Immature natural killer cell (primary cell): ENCODE results near the gene PWWP2B. TPM values are rescaled to one million over a fixed set of nuclear protein-coding genes. Genes with fewer than 3 reads are reported as not detected.

Experiments used
- DNase-seq, 3 donors: peaks; one replicate each; pipeline ENCODE4 v3.0.0; 2022; ENCODE audit warnings: mixed read lengths in 1 of 3
- H3K27ac Mint-ChIP-seq, 6 donors: one replicate each; pipeline ENCODE4 v1.8.0; 2020; ENCODE audit warnings: mixed read lengths in 6 of 6, mild to moderate bottlenecking in 5 of 6, inconsistent platforms in 4 of 6, moderate library complexity in 3 of 6
- H3K27me3 Mint-ChIP-seq, 3 donors: one replicate each; pipeline ENCODE4 v1.8.0; 2020 to 2021; ENCODE audit warnings: low read depth in 3 of 3, mild to moderate bottlenecking in 3 of 3, mixed read lengths in 3 of 3, moderate library complexity in 3 of 3, inconsistent platforms in 1 of 3
- H3K36me3 Mint-ChIP-seq, 3 donors: one replicate each; pipeline ENCODE4 v1.8.0; 2020; ENCODE audit warnings: mixed read lengths in 3 of 3, inconsistent platforms in 2 of 3, mild to moderate bottlenecking in 2 of 3
- H3K4me1 Mint-ChIP-seq, 2 donors: one replicate each; pipeline ENCODE4 v1.8.0; 2020; ENCODE audit warnings: inconsistent platforms in 2 of 2, mild to moderate bottlenecking in 2 of 2, mixed read lengths in 2 of 2, moderate library complexity in 1 of 2
- H3K4me3 Mint-ChIP-seq, 5 donors: one replicate each; pipeline ENCODE4 v1.8.0; 2020; ENCODE audit warnings: mild to moderate bottlenecking in 5 of 5, mixed read lengths in 5 of 5, inconsistent platforms in 3 of 5, moderate library complexity in 3 of 5
- H3K9me3 Mint-ChIP-seq, 6 donors: one replicate each; pipeline ENCODE4 v1.8.0; 2020; ENCODE audit warnings: mild to moderate bottlenecking in 6 of 6, mixed read lengths in 6 of 6, inconsistent platforms in 4 of 6, moderate library complexity in 3 of 6
- polyA plus RNA-seq, 3 donors: library from polyadenylated mRNA; unstranded; fragments of 300-500 nt; fragmentation: Illumina TruSeq; gene quantifications; one replicate each; pipeline ENCODE4 v1.2.3, GENCODE V29; 2021

Gene PWWP2B
- polyA plus RNA-seq, 3 donors from 2014 or later, result 4.0 to 7.3 (median 4.3) TPM

DNA sequence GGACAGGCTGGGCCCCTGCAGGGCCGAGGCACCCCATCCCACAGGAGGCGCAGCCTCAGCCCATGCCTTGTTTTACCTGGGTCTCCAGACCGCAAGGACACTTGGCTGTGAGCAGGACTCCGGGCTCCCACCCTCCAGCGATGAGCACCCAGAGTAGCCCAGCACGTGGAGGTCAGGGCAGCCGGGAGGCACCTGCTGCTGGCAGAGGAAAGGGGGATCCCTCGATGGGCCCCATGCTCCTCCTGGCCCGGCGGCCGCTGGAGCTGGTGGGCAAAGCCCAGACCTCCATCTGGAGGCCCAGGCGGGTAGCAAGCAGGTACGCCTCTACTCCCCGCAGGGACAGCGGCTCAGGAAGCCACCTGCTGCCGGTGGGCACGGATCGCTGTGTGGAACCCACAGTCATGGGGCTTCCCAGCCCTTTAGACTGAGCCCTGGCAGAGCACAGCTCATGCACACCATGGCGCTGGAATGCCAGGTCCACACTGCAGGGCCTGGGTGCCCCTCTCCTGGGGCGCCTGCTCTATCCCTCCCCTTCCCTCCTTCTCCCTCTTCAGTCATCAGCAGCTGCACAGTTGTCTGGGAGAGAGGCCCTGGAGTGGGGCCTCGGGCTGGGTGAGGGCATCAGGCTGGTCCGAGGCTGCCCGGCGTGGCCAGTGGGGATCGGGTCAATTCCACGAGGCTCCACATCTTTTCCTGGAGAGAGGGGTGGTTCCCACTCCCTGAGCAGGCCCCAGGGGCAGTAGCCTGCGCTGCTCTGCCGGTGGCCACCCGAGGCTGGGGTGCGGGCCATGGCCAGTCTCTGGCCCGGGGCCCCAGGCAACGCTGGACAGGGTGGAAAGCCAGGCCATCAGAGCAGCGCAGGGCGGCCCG lies 65.7 kb downstream of the PWWP2B start:
- no peak for DNase-seq
- no peaks in the 10 kb centered on the region for H3K9me3 Mint-ChIP-seq

GRCh38 chr10:132463333-132464255 lies 66.6 kb downstream of the PWWP2B start:
- Mint-ChIP-seq H3K27me3 (no peaks in the 10 kb centered on the region), H3K36me3 (no peaks in the 10 kb centered on the region), H3K4me1 (peaks cover 0 to 3% of the 10 kb centered on the region in 2 donors), H3K27ac (no peak overlapping the region), H3K4me3 (no peak overlapping the region), H3K9me3 (no peaks in the 10 kb centered on the region)
- no peak for DNase-seq

More for the DNA sequence above, 65.7 kb downstream of the PWWP2B start:
- Mint-ChIP-seq H3K36me3 (no peaks in the 10 kb centered on the region), H3K27ac (no peak overlapping the region), H3K27me3 (no peaks in the 10 kb centered on the region), H3K4me1 (peaks cover 0 to 4% of the 10 kb centered on the region in 2 donors), H3K4me3 (no peak overlapping the region)

DNA sequence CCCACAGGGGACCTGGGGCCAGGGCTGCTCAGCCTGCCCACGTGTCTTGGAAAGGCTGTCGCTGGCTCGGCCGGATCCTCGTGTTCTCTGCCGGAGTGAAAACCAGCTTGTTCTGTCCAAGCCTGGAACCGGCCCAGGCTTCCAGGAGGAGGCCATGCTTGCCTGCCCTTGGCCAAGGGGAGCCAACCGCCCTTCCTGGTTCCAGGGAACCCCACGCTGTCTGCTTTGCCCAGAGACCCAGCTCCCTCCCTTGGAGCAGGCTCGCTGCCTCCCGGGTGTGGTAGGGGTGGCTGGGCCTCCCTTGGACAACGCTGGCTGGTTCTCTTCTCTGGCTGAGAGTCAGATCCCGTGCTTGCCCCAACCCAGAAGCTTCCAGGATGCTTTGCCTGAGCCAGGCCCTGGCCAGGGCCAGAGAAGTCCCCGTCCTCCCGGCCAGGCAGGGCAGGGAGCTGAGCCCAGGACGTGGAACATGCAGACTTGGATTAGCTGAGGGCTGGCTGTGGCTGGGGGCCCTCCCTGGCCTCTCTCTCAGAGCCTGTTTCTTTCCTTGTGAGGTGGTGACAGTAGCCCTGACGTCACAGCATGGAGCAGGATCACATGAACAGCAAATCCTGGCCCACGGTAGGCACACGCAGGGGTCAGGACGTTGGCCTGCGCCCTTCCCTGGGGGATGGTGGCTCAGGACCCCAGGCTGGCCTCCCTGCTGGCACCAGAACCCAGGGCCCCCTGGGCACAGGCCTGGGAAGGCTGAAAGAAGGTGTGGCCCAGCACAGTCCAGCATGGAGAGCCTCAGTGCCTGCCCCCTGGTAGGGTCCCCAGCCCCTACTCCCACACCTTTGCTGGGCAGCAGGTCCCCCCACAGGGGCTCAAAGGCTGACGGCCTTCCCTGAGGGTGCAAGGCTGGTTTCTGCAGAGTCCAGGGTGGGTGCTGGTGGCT lies 67.5 kb downstream of the PWWP2B start:
- Mint-ChIP-seq H3K4me1 (no peaks in the 10 kb centered on the region), H3K4me3 (no peak overlapping the region), H3K36me3 (no peaks in the 10 kb centered on the region), H3K9me3 (no peaks in the 10 kb centered on the region), H3K27ac (no peak overlapping the region), H3K27me3 (no peaks in the 10 kb centered on the region)
- DNase-seq, result no peak

DNA sequence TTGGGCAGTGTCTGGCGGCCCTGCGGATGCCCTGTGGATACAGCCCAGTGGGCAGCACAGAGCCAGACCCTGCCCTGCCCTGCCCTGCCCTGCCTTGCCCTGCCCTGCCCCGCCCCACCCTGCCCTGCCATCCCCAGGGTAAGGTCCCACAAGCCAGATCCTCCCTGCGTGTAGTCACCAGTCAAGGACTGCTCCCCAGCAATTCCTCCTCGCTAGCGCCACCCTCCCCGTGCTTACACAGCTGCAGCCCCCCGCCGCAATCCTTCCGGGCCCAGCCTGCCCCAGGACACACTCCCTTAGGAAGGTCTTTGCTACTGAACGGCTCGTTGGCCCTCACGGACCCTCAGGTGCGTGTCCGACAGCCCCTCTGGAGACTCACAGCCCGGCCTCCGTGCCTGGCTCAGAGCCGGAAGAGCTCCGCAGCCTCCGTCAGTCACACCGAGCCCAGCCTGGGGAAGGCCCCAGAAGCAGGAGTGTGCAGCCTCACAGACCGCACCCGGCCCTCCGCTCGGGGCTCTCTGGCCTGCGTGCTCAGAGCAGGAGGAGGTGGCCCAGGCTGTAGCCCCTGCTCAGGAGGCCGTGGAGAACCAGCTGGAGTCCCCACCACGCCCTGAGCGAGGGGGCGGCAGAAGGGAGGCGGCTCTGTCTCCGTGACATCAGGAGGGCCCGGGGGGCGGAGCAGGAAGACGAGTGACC lies 68.3 kb downstream of the PWWP2B start:
- Mint-ChIP-seq H3K36me3 (no peaks in the 10 kb centered on the region), H3K9me3 (no peaks in the 10 kb centered on the region), H3K4me1 (no peaks in the 10 kb centered on the region), H3K27ac (no peak overlapping the region), H3K4me3 (no peak overlapping the region), H3K27me3 (no peaks in the 10 kb centered on the region)
- DNase-seq, result no peak

GRCh38 chr10:132465889-132466519 lies 69.0 kb downstream of the PWWP2B start:
- H3K4me1 Mint-ChIP-seq, result no peaks in the 10 kb centered on the region
- no peaks in the 10 kb centered on the region for H3K9me3 Mint-ChIP-seq
- no peak overlapping the region for H3K4me3 Mint-ChIP-seq
- no peaks in the 10 kb centered on the region for H3K36me3 Mint-ChIP-seq
- no peak for DNase-seq
- H3K27me3 Mint-ChIP-seq, result no peaks in the 10 kb centered on the region
- no peak overlapping the region for H3K27ac Mint-ChIP-seq

GRCh38 chr10:132466520-132467463 lies 69.8 kb downstream of the PWWP2B start:
- Mint-ChIP-seq H3K4me3 (no peak overlapping the region), H3K9me3 (no peaks in the 10 kb centered on the region), H3K27me3 (no peaks in the 10 kb centered on the region), H3K4me1 (no peaks in the 10 kb centered on the region), H3K27ac (no peak overlapping the region), H3K36me3 (no peaks in the 10 kb centered on the region)
- DNase-seq, result no peak

Other genes with a start within 250 kb of the PWWP2B start
- gene DPYSL4, start 210.3 kb upstream of the PWWP2B start, polyA plus RNA-seq, result not detected
- gene STK32C, start 89.2 kb upstream of the PWWP2B start, polyA plus RNA-seq, result 10 to 100 TPM in 2 of 3 donors, 1 to 10 TPM in 1; 6.3 to 14.2 (median 13.7) TPM
- gene LRRC27, start 65.0 kb upstream of the PWWP2B start, polyA plus RNA-seq, result 1 to 10 TPM; 3.8 to 8.5 (median 8.2) TPM
- 1 to 10 TPM in 1 of 3 donors, under 1 TPM in 2; 0.30 to 1.7 (median 0.48) TPM for gene INPP5A, start 140.6 kb downstream of the PWWP2B start, polyA plus RNA-seq